ENCODE data around the gene ABCC6.

- TF ChIP-seq CTCF (IDR thresholded peaks at IDR 0.05; ENCODE audit: insufficient read depth, low read depth, low read length) (no peak), EZH2 (IDR thresholded peaks at IDR 0.05; ENCODE audit: insufficient read depth, low read length) (no peak)
Measured at GRCh38 chr16:16182918-16183317, 40.4 kb downstream of the ABCC6 start.

All from astrocyte (in vitro differentiated cells and primary cell).